Measurements from ENCODE around the gene CASP8. TPM values are rescaled to one million over a fixed set of nuclear protein-coding genes. Genes with fewer than 3 reads are reported as not detected.

The CASP8 gene
- total RNA-seq, 1 donor from 2014 or later = 40.5 TPM

DNA sequence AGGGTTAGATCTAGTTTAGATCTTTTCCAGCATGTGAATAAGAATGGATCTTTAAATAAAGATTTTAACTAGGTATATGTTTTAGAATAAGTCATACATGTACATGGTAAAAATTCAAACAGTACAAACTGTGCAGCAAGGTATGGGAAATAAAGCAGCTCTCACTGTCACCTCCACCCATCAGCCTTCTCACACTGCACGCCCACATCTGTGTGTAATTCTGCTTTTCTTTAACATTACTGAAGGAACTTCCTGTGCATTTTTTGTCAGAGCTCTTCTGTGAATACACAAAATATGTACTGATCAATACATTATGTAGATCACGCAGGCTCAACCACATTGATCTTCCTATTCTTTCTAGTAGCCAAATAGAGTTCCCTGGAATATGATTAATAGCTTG is 3.4 kb downstream of the CASP8 start:
- Mint-ChIP-seq H3K4me1 (ENCODE audit: low read depth) (peaks cover 84% of the 10 kb centered on the region), H3K27me3 (ENCODE audit: insufficient read depth) (no peaks in the 10 kb centered on the region), H3K36me3 (ENCODE audit: low read depth) (peaks cover 37% of the 10 kb centered on the region), H3K9me3 (no peaks in the 10 kb centered on the region), H3K27ac (peak overlapping the region; percentile 90), H3K4me3 (peak overlapping the region; percentile 80)
- intact Hi-C loops (cut with micrococcal nuclease) = loop anchor here (1.0 to 5.0 kb wide), 7 partner anchors 27 to 1001 kb away; partner anchors contain the start of genes ALS2, BZW1, NOP58 and TMEM237
- DNase-seq (ENCODE audit: low spot score) = no peak

DNA sequence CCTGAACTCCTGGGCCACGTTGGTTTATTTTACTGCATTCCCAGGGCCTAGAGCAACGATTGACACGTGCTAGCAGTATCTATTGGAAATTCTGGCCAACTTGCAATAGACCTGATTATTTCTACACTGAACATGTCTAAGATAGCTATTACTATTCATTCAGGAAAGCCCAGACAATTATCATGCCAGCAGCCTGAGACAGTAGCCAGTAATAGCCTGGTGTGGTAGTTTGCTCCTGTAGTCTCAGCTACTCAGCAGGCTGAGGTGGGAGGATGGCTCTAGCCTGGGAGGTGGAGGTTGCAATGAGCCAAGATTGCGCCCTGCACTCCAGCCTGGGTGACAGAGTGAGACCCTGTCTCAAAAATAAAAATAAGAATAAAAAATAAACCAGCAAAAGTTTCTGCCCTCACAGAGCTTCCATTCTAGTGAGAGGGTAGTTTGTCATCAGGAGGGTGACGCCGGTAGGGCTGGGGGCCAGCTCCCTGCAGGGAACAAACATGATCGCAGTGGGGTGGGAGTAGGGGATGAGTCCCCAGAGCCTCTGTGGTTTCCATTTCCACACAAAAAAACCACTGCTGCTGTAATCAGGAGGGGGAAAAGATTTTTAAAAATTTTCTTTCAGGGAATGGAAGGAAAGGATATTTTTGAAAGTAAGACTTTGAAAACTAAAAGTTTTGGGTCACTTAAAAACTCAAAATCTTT is 4.3 kb downstream of the CASP8 start:
- Mint-ChIP-seq H3K36me3 (ENCODE audit: low read depth) (peaks cover 44% of the 10 kb centered on the region), H3K9me3 (no peaks in the 10 kb centered on the region), H3K27me3 (ENCODE audit: insufficient read depth) (no peaks in the 10 kb centered on the region), H3K4me1 (ENCODE audit: low read depth) (peaks cover 85% of the 10 kb centered on the region), H3K4me3 (peak overlapping the region; percentile 80), H3K27ac (peak overlapping the region; percentile 90)
- DNase-seq (ENCODE audit: low spot score) = no peak
- intact Hi-C loops (cut with micrococcal nuclease) = loop anchor here (5.0 kb wide), 3 partner anchors 378 to 518 kb away; partner anchors contain the start of genes ALS2, BZW1 and TMEM237

DNA sequence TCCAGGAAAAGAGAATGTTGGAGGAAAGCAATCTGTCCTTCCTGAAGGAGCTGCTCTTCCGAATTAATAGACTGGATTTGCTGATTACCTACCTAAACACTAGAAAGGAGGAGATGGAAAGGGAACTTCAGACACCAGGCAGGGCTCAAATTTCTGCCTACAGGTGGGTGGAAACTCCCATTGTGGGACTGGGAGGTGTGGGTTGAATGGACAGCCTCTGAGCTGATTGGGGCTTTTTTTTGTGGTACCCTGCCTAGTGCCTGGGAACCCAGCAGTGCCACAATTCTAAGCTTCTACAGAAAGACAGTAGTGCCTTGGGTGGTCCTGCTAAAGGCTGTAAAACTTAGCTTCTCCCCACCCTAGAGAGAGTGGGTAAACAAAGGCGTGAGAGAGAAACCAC is 6.3 kb downstream of the CASP8 start:
- DNase-seq (ENCODE audit: low spot score) = no peak
- intact Hi-C loops (cut with micrococcal nuclease) = no loop called here
- no peaks in the 10 kb centered on the region for H3K9me3 Mint-ChIP-seq
- no peak overlapping the region for H3K4me3 Mint-ChIP-seq
- H3K27ac Mint-ChIP-seq = peak overlapping the region; percentile 71
- H3K36me3 Mint-ChIP-seq (ENCODE audit: low read depth) = peaks cover 49% of the 10 kb centered on the region
- H3K27me3 Mint-ChIP-seq (ENCODE audit: insufficient read depth) = no peaks in the 10 kb centered on the region
- H3K4me1 Mint-ChIP-seq (ENCODE audit: low read depth) = peaks cover 90% of the 10 kb centered on the region

DNA sequence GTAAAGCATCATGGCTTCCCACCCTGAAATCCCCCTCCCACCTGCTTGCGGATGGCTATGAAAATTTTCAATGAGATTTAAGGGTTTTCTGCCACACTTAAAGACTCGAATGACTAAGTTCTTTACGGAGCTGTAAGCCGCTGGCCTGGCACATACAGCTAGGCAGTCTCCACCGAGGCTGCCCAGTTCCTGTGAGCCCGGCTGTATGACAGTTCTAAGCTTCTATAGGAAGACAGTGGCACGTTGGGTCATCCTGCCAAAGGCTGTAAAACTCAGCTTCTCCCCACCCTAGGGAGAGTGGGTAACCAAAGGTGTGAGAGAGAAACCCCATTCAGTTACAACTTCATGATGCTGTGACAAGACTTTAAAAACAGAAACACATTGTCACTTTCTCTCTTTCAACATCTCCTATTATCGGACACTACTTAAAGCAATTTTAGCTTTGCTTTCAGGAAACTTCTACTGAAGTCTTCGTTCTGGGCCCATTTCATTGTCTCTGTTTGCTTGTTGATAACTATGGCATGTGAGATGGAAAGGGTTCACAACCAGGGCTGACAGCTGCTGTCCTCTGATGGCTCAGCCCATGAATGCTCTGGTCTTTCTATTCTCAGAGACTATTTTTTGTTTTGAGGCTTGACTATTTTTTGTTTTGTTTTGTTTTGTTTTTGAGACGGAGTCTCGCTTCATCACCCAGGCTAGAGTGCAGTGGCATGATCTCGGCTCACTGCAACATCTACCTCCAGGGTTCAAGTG is 7.1 kb downstream of the CASP8 start:
- no peak for DNase-seq (ENCODE audit: low spot score)
- H3K4me1 Mint-ChIP-seq (ENCODE audit: low read depth) = peaks cover 90% of the 10 kb centered on the region
- H3K9me3 Mint-ChIP-seq = no peaks in the 10 kb centered on the region
- peaks cover 53% of the 10 kb centered on the region for H3K36me3 Mint-ChIP-seq (ENCODE audit: low read depth)
- no peaks in the 10 kb centered on the region for H3K27me3 Mint-ChIP-seq (ENCODE audit: insufficient read depth)
- peak overlapping the region; percentile 38 for H3K27ac Mint-ChIP-seq
- intact Hi-C loops (cut with micrococcal nuclease) = no loop called here
- no peak overlapping the region for H3K4me3 Mint-ChIP-seq

DNA sequence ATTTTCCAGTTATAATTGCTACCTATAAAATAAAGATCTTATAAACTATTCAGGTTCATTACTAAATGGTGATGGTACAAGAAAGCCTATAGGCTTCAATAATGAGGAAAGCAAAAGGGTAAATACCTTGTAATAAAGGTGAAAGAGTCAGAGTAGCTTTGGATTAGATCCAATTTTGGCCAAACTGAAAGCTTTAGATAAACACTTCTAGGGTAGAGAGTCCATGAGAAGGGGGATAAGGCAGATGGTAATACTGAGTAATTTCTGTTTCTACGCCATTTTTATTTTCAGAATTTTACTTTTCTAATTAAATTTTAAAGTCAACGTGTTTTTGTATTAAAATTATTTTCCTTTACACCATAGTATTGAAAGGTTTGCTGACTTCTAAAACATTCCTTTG is 9.4 kb downstream of the CASP8 start:
- no peaks in the 10 kb centered on the region for H3K9me3 Mint-ChIP-seq
- no peak for DNase-seq (ENCODE audit: low spot score)
- peaks cover 63% of the 10 kb centered on the region for H3K36me3 Mint-ChIP-seq (ENCODE audit: low read depth)
- no peak overlapping the region for H3K4me3 Mint-ChIP-seq
- H3K4me1 Mint-ChIP-seq (ENCODE audit: low read depth) = peaks cover 78% of the 10 kb centered on the region
- no peaks in the 10 kb centered on the region for H3K27me3 Mint-ChIP-seq (ENCODE audit: insufficient read depth)
- intact Hi-C loops (cut with micrococcal nuclease) = no loop called here
- H3K27ac Mint-ChIP-seq = no peak overlapping the region

DNA sequence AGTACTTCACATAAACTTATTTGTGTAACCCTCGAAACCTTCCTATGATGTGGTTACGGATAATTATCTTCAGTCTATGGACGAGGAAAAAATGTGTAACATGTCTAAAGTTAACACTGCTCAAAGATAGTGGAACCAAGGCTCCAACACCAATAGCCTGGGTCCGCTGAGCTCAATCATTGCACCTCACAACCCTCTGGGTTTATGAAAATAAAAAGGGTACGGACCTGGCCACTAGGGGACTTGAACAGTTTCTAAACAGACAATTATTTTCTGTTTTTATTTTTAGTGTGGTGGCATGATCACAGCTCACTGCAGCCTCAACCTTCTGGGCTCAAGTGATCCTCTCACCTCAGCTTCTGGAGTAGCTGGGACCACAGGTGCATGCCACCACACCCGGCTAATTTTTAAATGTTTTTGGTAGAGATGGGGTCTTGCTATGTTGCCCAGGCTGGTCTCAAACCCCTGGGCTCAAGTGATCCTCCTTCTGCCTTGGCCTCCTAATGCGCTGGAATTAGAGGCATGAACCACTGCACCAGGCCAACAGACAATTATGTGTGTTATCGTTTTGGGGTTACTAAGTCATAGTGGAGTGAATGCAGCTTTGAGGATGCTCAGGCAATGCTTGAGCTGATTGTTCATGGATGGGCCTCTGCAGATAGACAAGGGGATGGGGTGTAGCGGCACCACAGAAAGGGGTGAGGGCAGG is 10.1 kb downstream of the CASP8 start:
- intact Hi-C loops (cut with micrococcal nuclease) = no loop called here
- H3K4me1 Mint-ChIP-seq (ENCODE audit: low read depth) = peaks cover 77% of the 10 kb centered on the region
- H3K9me3 Mint-ChIP-seq = no peaks in the 10 kb centered on the region
- no peaks in the 10 kb centered on the region for H3K27me3 Mint-ChIP-seq (ENCODE audit: insufficient read depth)
- no peak overlapping the region for H3K4me3 Mint-ChIP-seq
- peaks cover 68% of the 10 kb centered on the region for H3K36me3 Mint-ChIP-seq (ENCODE audit: low read depth)
- DNase-seq (ENCODE audit: low spot score) = no peak
- H3K27ac Mint-ChIP-seq = peak overlapping the region; percentile 15

DNA sequence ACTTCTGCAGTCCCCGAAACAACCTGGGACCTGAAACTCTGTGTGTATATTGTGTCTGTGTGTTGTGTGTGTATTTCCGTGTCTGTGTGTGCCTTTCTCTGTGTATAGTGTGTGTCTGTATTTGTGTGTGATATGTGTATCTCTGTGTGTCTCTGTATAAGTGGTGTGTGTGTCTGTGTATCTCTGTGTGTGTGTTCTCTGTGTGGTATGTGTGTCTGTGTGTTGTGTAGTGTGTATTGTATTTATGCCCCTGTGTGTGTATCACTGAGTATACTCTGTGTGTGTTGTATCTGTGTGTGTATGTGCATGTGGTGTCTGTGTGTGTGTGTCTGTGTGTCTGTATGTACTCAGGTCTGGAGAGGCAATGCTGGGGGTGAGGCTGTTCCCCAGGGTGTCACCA is 11.6 kb downstream of the CASP8 start:
- peak overlapping the region; percentile 27 for H3K27ac Mint-ChIP-seq
- H3K36me3 Mint-ChIP-seq (ENCODE audit: low read depth) = peaks cover 65% of the 10 kb centered on the region
- H3K27me3 Mint-ChIP-seq (ENCODE audit: insufficient read depth) = no peaks in the 10 kb centered on the region
- no peak for DNase-seq (ENCODE audit: low spot score)
- intact Hi-C loops (cut with micrococcal nuclease) = no loop called here
- H3K9me3 Mint-ChIP-seq = no peaks in the 10 kb centered on the region
- H3K4me3 Mint-ChIP-seq = no peak overlapping the region
- peaks cover 63% of the 10 kb centered on the region for H3K4me1 Mint-ChIP-seq (ENCODE audit: low read depth)

DNA sequence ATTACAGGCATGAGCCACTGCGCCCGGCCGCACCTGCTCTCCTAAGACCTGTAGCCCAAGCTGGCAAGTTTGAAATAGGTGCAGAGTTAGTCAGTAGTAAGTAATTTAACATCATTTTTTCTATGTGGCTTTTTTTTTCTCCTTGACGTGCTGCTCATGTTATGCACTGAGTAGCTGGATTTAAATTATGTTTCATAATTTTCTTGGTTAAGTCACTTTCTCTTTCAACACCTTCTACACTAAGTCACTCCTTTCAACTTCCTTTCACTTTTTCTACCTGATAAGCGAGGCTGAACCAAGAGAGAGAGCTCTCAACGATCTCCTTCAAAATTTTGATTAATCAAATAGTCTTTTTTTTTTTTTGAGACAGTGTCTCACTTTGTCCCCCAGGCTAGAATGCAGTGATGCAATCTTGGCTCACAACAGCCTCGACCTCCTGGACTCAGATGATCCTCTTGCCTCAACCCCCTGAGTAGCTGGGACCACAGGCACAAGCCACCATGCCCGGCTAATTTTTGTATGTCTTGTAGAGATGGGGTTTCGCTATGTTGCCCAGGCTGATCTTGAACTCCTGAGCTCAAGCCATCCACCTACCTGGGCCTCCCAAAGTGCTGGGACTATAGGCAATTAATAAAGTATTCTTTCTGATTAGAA is 13.1 kb downstream of the CASP8 start:
- intact Hi-C loops (cut with micrococcal nuclease) = no loop called here
- no peak for DNase-seq (ENCODE audit: low spot score)
- Mint-ChIP-seq H3K4me1 (ENCODE audit: low read depth) (peaks cover 53% of the 10 kb centered on the region), H3K4me3 (no peak overlapping the region), H3K27ac (peak overlapping the region; percentile 62), H3K27me3 (ENCODE audit: insufficient read depth) (no peaks in the 10 kb centered on the region), H3K36me3 (ENCODE audit: low read depth) (peaks cover 59% of the 10 kb centered on the region), H3K9me3 (no peaks in the 10 kb centered on the region)

DNA sequence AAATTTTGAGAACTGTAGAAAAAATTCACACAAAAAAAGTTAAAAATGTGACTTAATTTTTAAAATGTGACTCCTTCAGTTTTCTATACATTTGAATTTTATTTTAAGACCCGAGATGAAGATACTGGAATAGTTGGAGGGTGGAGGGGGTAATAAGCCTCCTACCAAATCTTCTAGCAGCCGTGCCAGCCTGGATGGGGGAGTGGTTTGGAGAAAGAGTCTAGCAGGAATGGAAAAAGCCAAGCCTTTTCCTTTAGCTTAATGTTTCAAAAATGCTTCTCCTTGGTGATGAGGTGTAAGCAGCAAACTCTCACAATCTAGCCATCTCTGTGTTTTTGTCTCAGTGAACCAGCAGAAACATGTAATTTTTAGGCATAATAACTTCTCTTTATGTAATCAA is 14.7 kb downstream of the CASP8 start:
- Mint-ChIP-seq H3K4me3 (no peak overlapping the region), H3K36me3 (ENCODE audit: low read depth) (peaks cover 62% of the 10 kb centered on the region), H3K27ac (no peak overlapping the region), H3K27me3 (ENCODE audit: insufficient read depth) (no peaks in the 10 kb centered on the region), H3K4me1 (ENCODE audit: low read depth) (peaks cover 52% of the 10 kb centered on the region), H3K9me3 (no peaks in the 10 kb centered on the region)
- intact Hi-C loops (cut with micrococcal nuclease) = no loop called here
- no peak for DNase-seq (ENCODE audit: low spot score)

DNA sequence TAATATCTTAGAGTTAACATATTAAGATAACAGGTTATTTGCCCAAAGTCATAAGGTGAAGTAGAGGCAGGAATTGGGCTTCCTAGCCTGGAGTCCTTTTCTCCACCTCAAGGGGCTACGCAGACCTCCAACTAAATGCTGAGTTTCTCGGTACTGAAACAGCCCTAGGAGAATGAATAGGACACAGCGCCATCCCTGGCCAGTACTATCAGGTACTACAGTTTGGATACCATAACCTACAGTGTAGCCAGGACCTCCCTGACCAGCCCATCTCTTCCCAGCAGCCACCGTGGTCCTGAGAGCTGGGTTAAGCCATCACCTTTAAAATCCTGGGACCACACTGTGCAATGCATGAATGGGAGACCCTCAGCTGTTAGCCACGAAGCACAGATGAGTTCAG is 15.7 kb downstream of the CASP8 start:
- intact Hi-C loops (cut with micrococcal nuclease) = no loop called here
- Mint-ChIP-seq H3K4me1 (ENCODE audit: low read depth) (peaks cover 52% of the 10 kb centered on the region), H3K4me3 (no peak overlapping the region)

DNA sequence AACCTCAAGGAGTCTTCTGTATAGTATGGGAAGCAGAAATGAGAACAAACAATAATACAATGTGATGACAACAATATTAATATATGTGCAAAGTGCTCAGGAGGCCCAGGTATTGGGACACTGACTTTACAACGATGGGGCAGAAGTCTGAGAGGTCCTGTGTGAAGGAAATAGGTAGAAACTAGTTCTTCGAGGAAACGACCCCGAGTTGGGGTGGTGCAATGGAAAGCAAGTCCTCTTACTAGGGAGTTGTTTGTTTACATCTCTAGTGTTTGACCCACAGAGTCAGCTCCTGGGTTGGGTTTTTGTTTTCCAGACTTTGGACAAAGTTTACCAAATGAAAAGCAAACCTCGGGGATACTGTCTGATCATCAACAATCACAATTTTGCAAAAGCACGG is 16.2 kb downstream of the CASP8 start:
- Mint-ChIP-seq H3K36me3 (ENCODE audit: low read depth) (peaks cover 63% of the 10 kb centered on the region), H3K27me3 (ENCODE audit: insufficient read depth) (no peaks in the 10 kb centered on the region), H3K27ac (peak overlapping the region; percentile 36), H3K4me3 (no peak overlapping the region), H3K4me1 (ENCODE audit: low read depth) (peaks cover 47% of the 10 kb centered on the region), H3K9me3 (no peaks in the 10 kb centered on the region)
- no peak for DNase-seq (ENCODE audit: low spot score)
- intact Hi-C loops (cut with micrococcal nuclease) = no loop called here

More for the DNA sequence above, 15.7 kb downstream of the CASP8 start:
- Mint-ChIP-seq H3K27ac (peak overlapping the region; percentile 36), H3K36me3 (ENCODE audit: low read depth) (peaks cover 66% of the 10 kb centered on the region), H3K27me3 (ENCODE audit: insufficient read depth) (no peaks in the 10 kb centered on the region), H3K9me3 (no peaks in the 10 kb centered on the region)
- DNase-seq (ENCODE audit: low spot score) = no peak

DNA sequence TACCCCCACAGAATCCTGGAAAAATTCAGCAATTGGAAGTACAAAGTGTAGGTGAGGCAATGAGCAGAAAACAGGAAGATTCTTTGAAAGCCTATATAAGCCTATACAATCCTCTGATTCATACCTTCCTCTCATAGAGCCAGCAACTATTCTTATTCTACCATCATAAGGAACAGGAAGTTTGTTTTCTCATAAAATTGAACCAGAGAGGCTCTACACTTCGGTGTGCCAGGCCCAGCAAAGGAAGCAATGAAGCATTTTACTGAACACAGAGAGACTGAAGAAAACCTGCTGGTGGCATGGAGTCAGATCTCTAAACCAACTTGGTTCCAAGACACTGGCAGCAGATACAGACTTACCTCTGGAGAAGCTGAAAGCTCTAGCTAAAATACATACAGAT is 18.7 kb downstream of the CASP8 start:
- intact Hi-C loops (cut with micrococcal nuclease) = loop anchor here (1.0 kb wide), 1 partner anchor 43 kb away; no protein-coding TSS in a partner anchor
- no peak overlapping the region for H3K4me3 Mint-ChIP-seq
- peaks cover 29% of the 10 kb centered on the region for H3K4me1 Mint-ChIP-seq (ENCODE audit: low read depth)
- no peaks in the 10 kb centered on the region for H3K9me3 Mint-ChIP-seq
- H3K36me3 Mint-ChIP-seq (ENCODE audit: low read depth) = peaks cover 48% of the 10 kb centered on the region
- H3K27ac Mint-ChIP-seq = peak overlapping the region; percentile 70
- H3K27me3 Mint-ChIP-seq (ENCODE audit: insufficient read depth) = no peaks in the 10 kb centered on the region
- DNase-seq (ENCODE audit: low spot score) = no peak

All from activated T-helper 1 cell treated with anti-CD3 and anti-CD28 coated beads, Interleukin-12 subunit alpha, Interleukin-12 subunit beta, Interleukin-2, Interleukin-4 antibody, amounts not matched to agents 30 ng/mL and 10 ng/mL and 1 ng/mL, durations not matched to agents 14 hours and 24 hours and 36 hours (primary cell).